Measurements from ENCODE around the gene PHACTR1.

PHACTR1 gene

DNA sequence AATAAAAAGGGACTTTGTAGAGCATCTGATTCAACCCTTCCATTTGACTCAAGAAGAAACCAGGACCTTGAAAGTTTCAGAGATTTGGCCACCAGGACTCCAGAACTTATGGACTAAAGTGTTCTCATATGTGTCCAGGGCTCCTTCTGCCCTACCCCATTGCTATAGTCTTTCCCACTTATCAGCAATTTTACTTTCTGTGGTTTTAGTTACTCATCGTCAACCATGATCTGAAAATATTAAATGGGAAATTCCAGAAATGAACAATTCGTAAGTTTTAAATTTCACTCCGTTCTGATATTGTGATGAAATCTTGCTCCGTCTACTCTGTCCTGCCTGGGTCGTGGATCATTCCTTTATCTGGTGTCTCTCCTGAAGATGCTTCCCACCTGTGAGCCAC, 259.8 kb downstream of the PHACTR1 start:
- DNase-seq (ENCODE audit: low read depth in 2 of 2, low spot score in 1 of 2), result no peak

DNA sequence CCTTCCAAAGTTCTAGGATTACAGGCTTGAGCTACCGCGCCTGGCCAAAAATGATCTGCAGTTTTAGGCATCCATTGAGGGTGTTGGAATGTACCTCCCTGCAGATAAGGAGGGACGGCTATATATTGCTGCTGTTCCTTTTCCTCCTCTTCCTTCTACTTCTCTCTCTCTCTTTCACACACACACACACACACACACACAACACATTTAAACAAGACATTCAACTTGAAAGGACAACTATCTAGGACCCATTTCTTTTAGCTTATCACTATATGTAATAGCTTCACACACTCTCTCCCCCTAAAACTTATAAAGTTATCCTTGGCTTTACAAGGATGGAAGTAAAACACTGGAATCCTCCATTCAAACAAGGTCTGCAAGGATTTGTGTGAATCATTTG, 260.6 kb downstream of the PHACTR1 start:
- DNase-seq (ENCODE audit: low read depth in 2 of 2, low spot score in 1 of 2), result no peak

DNA sequence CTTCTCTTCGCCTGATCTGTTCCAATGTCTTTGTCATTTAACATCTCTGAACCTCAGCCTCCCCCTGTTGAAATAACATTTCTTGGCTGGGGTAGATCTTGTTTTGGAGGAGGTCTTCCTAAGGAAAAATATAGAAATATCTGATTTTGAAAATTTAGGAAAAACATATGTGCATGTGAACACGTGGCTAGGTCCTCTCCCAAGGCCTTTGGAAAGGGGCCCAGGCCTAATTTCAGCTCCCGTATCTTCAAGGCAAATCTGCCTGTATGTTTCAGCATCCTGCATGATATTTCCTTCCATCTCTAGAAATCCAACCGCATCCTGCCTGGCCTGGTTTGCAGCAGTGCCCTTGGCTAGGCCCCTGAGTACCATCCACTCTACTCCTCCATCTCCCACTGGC, 261.2 kb downstream of the PHACTR1 start:
- no peak for DNase-seq (ENCODE audit: low read depth in 2 of 2, low spot score in 1 of 2)

DNA sequence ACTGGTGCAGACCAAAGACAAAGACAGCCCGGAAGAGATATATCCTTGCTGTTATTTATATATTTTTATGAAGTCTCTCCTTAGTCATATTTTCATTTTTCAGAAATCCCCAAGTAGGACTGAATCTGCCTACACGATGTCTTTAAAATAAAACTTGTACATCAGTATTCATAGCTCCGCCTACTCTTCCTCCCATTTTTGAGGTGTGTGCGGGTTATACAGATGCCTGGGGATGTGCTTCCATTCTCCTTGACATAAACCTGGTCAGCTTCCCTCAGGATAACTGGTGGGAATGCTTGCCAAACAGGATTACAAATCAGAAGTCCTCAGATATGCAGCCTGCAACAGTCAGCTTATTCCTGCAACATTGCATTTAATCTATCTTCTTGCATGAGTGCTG, 264.2 kb downstream of the PHACTR1 start:
- DNase-seq (ENCODE audit: low read depth in 2 of 2, low spot score in 1 of 2), result no peak

DNA sequence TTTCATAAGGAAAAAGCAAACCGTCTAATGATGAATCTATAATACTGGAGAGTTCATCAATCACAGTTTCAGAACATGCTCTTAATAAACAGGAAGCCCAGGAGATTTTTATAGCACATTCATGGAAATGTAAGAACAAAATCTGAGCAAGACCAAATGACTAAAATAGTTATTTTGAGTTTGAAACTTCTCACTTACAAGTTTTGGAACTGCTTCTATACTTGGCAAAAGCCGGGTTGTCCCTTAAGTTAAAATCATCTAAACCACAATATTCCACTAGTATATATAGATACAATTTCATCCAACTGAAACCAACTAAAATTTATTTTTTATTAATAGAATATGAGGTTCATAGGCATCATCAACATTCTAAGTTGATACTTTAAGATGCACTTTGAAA, 268.2 kb downstream of the PHACTR1 start:
- DNase-seq (ENCODE audit: low read depth in 2 of 2, low spot score in 1 of 2), result no peak

DNA sequence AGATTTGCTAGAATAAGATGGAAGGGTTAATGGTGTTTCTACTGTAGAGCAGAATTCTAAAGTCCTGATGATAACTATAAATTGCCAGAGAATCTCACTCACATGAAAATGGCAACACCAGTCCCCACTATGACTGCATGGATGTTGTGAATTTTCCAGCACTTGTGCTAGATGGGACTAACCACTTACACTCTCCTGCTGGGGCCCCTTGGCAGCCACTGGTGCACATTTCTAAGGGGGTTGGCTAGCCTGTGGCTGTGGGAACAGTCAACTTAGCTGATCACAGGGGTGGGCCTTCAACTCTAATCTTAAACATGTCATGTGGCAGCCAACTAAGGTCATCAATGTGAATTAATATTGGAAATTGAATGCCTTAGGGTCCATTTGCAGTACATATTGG, 271.2 kb downstream of the PHACTR1 start:
- DNase-seq (ENCODE audit: low read depth in 2 of 2, low spot score in 1 of 2), result no peak

DNA sequence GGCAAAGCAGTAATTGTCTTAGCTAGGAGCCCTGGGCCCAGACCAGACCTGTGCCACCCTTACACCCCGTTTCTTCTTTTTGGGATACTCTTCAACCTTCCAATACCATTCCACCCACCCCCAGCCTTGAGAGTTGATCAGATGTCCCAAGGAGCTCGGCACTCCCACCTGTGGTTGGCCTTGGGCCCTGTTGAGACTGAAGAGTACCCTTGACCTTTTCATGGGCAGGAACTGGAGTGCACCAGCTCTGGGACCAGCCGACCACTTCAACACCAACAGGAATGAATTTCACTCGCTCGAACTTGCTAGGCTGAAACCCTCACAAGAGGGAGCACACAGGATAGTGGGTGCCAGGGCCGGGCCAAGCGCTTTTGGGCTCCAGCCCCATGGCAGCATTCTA, 273.6 kb downstream of the PHACTR1 start:
- no peak for DNase-seq (ENCODE audit: low read depth in 2 of 2, low spot score in 1 of 2)

DNA sequence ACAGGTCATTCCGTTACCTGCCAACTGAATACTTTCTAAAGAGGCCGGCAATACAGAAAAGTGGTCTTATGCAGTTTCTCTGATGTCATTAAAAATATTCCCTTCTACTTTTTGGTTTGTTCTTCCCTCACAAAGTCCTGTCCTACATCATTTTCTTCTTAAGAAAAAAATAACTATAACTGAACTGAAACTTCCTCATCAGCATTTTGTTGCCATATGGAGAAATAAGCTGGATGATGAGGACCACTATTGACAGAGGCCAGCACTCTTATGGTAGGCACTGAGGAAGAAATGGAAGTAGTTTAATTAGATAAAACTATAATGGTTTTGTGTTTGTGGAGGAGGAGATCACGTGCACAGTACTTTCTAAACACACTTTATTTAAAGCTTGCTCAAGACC, 274.9 kb downstream of the PHACTR1 start:
- DNase-seq (ENCODE audit: low read depth in 2 of 2, low spot score in 1 of 2), result no peak

DNA sequence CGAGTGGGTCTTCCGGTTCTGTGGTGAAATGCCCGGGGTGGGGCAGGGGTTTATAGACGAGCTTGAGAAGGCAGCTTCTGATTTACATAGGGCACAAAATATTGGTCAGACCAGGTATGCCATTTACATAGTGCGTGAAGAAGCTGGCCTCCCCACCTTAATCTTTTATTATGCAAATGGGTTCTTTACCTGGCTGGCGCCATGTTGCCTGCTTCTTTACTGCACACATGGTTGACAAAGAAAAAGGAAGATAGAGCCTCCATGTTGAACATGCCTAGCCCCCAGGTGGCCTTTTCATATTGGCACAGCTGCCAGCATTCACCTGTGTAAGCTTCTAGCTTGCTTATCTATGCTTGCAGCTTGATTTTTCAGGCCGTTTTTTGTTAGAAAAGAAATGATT, 276.2 kb downstream of the PHACTR1 start:
- DNase-seq (ENCODE audit: low read depth in 2 of 2, low spot score in 1 of 2), result no peak

DNA sequence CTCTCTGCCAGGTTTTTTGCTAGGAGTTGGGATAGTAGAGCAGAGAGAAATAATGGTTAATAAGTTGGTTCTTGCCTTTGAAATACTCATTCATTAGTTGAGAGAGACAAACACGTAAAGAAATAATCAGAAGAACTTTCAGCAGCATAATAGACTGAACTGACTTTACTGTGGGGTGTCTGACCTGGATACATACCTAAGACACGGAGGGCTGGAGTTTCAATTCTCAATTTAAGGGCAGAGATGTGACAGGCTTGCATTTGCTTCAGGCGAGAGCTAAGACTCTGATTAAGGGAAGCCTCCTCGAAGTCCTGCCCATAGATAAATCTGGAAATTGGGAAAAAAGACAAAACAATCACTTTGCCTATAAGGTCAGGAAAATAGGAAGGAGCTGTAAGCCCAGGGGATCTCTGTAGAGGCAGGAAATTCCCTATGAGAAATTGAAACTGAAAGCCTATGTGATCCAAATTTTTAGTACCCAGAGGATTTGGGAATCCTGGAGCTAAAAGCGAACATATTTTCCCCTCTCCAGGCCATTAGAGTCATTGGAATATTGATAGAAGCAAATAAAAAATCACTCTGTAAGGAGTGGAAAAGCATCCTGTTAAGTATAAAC, 276.8 kb downstream of the PHACTR1 start:
- no peak for DNase-seq (ENCODE audit: low read depth in 2 of 2, low spot score in 1 of 2)

DNA sequence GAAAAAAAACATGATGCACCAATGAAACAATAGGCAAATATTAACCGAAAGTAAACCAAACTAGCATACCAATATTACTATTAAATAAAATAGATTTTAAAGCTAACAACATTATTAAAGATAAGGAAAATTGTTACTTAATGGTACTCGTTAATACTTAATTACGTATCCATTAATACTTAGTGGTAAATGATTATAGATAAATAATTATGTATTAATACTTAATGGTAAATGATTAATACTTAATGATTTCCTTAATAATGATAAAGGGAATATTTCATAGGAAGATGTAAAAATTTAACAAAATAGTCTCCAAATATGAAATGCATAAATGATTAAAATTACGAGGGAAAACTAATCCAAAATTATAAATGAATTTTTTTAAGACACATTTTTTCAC, 278.9 kb downstream of the PHACTR1 start:
- DNase-seq (ENCODE audit: low read depth in 2 of 2, low spot score in 1 of 2), result no peak

DNA sequence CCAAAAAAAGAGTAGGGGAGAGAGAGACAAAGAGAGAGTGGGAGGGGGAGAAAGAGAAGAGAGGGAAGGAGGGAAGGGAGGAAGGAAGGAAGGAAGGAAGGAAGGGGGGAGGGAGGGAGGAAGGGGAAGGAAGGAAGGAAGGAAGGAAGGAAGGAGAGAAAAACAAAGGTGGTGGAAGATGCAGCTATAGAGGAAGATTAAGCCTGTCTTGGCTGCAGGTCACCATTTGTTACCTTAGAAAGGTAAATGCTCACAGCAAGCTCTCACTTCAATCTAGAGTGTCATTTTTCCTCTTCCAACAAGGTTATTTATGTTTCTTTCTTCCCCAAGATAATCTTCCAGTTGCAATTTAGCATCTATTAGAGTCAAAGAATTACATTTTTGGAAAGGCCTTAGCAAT, 284.0 kb downstream of the PHACTR1 start:
- DNase-seq (ENCODE audit: low read depth in 2 of 2, low spot score in 1 of 2), result no peak

DNA sequence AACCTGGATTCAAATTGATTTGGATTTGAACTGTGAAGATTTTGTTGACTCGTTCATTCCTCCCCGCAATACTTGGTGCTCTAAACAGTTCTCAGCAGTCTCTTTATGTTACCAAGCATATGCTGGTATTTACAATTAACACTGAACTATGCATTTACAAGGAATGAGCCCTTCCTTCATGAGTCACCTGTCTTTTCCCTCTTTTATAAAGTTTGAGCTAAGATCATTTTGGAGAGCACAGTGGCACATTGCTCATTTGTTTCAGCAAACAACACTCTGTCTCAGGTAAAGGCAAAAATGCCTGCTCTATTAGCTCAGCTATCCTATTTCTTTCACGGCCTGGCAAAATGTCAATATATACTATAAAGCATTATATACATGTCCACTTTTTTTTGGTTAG, 285.4 kb downstream of the PHACTR1 start:
- no peak for DNase-seq (ENCODE audit: low read depth in 2 of 2, low spot score in 1 of 2)

DNA sequence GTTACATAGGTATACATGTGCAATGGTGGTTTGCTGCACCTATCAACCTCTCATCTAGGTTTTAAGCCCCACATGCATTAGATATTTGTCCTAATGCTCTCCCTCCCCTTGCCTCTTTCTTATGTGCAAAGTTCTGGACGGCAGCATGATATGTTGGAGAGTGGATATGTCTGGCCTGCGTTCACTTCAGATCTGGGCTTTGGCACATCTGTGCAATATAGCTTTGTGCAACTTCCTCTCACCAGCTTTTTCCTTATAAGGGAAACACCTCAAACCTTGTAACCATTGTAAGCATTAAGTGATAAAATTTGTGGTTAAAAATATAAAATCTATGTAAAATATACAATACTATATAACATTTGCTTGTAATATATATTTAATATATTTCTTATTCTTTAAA, 288.0 kb downstream of the PHACTR1 start:
- DNase-seq (ENCODE audit: low read depth in 2 of 2, low spot score in 1 of 2), result no peak

DNA sequence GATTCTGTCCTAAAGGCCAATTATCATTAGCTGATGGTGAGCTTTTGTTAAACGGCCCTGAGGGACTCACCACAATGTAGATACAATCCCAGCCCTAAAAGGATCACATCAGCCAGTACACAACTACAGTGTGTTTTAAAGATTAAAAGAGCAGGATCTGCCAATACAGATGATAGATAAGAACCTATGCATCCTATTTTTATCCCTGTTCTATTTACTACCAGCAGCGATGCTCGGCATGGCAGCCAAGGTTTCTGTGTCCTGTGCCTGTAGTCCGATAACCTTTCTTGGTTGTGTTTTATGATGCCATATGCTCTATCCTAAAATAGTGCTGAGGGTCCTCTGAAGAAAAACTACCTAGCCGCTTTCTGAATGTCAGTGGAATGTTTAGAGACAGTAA, 289.4 kb downstream of the PHACTR1 start:
- DNase-seq (ENCODE audit: low read depth in 2 of 2, low spot score in 1 of 2), result no peak

DNA sequence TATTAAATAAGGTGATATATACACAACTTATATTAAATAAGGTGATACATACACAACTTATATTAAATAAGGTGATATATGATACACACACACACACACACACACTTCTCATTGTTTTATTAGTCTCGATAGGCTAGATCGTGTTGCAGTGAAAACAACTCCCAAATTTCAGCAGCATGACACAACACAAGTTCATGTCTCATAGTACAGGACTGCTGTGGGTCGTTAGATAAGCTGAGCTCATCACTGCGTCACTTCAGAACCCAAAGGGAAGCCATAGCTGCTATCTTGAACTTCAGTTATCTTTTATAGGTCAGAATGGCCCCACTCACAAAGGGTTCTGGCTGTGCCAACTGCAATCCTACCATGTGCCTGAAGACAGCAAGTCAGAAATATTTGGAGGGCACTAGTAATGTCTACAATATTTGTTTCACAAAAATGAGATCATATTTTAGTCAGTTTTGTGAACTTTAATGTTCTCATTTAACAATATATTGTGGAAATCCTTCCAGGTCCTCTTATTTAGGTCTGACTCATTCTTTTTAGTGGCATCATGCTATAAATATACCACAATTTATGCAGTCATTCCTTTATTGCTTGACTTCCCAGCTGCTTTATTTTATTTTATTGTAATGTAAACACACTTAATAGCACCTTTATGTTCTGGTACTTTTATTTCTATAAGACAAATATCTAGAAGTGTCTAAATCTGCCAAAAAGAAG, 290.2 kb downstream of the PHACTR1 start:
- DNase-seq (ENCODE audit: low read depth in 2 of 2, low spot score in 1 of 2), result no peak

DNA sequence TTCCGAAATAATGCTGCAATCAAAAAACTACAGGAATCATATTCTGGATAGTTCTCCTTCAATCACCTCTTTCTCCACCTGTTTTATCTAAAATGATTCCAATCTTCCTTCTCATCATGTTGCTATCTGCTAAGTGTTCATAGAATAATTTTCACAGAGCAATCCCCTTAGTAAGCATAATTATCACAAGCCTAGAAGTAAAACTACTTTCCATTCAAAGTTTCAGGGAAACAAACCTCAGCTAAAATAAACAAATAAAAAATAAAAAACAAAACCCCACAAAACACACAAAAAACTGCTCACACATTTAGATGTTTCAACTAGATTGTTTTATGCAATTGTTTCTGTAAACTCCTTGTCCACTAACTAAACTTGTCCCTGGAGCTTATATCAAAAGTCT, 291.2 kb downstream of the PHACTR1 start:
- no peak for DNase-seq (ENCODE audit: low read depth in 2 of 2, low spot score in 1 of 2)

DNA sequence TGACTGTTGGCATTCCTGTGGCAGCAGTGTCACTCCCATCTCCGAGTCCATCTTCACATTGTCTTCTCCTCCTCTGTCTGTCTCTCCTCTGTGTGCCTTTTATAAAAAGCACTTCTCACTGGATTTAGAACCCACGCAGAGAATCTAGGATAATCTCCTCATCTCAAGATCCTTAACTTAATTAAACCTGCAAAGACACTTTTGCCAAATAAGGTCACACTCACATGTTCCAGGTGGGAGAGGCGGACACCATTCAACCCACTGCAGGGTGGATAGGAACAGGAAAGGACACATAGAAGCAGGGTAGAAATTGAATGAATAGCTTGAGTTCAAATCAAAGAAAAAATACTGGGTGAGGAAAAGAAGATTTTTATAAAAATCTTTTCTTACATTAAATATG, 292.5 kb downstream of the PHACTR1 start:
- DNase-seq (ENCODE audit: low read depth in 2 of 2, low spot score in 1 of 2), result no peak

DNA sequence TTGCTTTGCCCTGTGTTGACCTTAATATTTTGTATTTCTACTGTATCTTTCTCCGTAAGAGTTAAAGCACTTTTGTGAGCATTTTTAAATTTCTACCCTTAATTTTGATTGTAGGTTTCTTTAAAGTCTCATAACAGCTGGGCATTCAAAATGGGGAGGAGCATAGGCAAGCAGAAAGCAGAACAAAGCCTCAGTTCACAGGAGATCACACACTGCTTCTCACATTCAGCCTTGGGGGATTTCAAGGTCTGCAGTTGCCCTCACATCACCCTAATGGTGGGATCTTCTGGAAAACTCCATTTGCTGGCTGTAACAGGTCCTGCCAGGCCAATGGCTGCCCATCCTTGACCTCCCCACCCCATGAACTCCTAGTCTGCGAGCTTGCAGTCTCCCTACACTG, 292.9 kb downstream of the PHACTR1 start:
- no peak for DNase-seq (ENCODE audit: low read depth in 2 of 2, low spot score in 1 of 2)

DNA sequence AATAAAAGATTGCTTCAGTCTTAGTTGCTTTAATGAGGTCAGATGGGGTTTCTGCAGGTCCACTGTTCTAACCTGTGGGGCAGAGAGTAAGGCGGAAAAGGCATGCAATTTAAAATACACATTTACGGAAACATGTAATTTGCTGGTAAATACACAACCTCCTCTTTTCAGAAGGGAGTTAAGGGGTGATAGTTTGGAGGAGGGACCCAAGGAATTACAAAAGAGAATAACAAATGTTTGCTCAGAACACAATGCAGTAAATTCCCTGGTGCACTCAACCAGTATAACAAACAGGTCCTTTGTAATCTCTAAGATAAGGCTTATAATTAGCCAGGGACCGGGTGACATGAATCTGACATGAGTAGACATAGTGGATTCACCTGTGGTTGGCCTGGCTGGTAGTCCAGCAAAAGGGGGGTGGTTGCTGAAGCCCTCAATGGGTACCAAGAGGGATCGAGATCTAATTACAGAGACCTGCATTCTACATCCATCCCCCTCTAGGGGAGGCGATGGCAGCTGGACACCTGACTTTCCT, 295.1 kb downstream of the PHACTR1 start:
- no peak for DNase-seq (ENCODE audit: low read depth in 2 of 2, low spot score in 1 of 2)

DNA sequence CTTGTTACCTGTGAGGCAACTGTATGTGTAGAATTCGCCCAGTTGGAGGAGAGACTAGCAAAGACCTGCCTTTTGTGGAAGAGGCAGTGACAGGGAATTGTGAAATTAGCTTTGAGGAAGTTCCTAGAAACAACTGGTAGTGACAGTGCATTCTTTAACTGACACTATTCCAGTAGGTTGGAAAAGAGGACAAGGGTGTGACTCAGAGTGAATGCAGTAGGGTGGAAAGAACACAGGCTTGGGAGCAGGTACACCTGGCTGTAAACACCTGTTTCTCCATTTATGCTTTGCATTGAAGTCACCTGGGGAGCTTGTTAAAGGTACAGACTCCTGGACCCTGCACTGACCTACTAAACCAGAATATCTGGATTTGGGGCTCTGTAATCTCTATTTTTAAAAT, 295.7 kb downstream of the PHACTR1 start:
- no peak for DNase-seq (ENCODE audit: low read depth in 2 of 2, low spot score in 1 of 2)

DNA sequence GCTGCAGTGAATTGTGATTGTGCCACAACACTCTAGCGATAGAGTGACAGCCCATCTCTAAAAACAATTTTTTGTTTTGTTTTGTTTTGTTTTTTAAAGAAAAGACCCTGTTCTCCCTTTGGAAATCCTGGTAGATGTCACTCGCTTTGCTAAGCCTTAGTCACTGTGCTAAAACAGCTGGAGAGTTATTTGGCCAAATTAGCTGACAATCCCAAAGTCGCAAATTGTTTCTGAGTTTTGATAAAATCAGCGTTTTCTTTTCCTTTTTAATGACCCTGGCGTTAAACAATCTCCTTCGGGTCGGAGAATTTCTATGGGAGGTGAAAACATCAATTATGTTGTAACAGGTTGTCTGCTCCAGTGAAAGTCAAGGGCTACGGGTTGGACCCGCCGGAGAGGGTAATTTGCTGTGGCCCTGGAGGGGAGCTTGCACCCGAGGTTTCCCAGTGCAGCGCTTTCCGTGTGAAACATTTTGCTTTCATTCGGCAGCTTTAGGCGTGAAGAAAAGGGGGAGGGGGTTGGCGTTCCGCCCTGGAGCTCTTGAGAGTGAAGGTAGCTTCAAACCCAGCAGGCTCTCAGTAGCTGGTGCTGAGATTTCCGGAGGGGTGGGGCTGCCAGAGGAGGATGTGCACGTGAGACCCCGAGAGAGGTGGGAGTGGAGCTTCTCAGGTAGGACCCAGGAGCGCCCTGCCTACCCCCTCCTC, 296.6 kb downstream of the PHACTR1 start:
- DNase-seq (ENCODE audit: low read depth in 2 of 2, low spot score in 1 of 2), result no peak
